Neural cell (in vitro differentiated cells): ENCODE measurements around the gene RGP1.

Experiments used
- EP300 ChIP-seq: fragments of 450-650 bp; conservative IDR thresholded peaks from 2 replicates; pipeline ENCODE4 v1.6.1; 2014; ENCODE audit warnings: antibody characterized with exemption, mild to moderate bottlenecking, moderate library complexity; ENCODE audit not compliant: poor library complexity, severe bottlenecking
- EZH2 ChIP-seq: fragments of 200-600, 300-800 bp; shearing (Covaris generic), sonication (generic); IDR thresholded peaks from 2 replicates; pipeline ENCODE4 v1.6.1; 2014; ENCODE audit warnings: antibody characterized with exemption, low read length, borderline replicate concordance, mild to moderate bottlenecking; ENCODE audit not compliant: insufficient read depth, poor library complexity, severe bottlenecking
- MXI1 ChIP-seq: fragments of 450-650 bp; conservative IDR thresholded peaks from 2 replicates; pipeline ENCODE4 v1.6.1; 2014; ENCODE audit warnings: antibody characterized with exemption, mild to moderate bottlenecking; ENCODE audit not compliant: poor library complexity, severe bottlenecking
- POLR2AphosphoS5 ChIP-seq: IDR thresholded peaks from 2 replicates; pipeline ENCODE4 v1.6.1; 2012
- RAD21 ChIP-seq: fragments of 450-650 bp; conservative IDR thresholded peaks from 2 replicates; pipeline ENCODE4 v1.6.1; 2014; ENCODE audit warnings: antibody characterized with exemption, mild to moderate bottlenecking, moderate library complexity
- TAF1 ChIP-seq: IDR thresholded peaks from 2 replicates; pipeline ENCODE4 v1.6.1; 2012; ENCODE audit warnings: low read depth
- TF ChIP-seq, protein P1 (sequence below): fragments of 450-650 bp; IDR thresholded peaks from 2 replicates; pipeline ENCODE4 v1.5.1; 2014; ENCODE audit warnings: antibody characterized with exemption, mild to moderate bottlenecking, moderate library complexity; ENCODE audit not compliant: poor library complexity, severe bottlenecking
- TF ChIP-seq, protein P2 (sequence below): IDR thresholded peaks from 2 replicates; pipeline ENCODE4 v1.6.1; 2012; ENCODE audit warnings: borderline replicate concordance

DNA sequence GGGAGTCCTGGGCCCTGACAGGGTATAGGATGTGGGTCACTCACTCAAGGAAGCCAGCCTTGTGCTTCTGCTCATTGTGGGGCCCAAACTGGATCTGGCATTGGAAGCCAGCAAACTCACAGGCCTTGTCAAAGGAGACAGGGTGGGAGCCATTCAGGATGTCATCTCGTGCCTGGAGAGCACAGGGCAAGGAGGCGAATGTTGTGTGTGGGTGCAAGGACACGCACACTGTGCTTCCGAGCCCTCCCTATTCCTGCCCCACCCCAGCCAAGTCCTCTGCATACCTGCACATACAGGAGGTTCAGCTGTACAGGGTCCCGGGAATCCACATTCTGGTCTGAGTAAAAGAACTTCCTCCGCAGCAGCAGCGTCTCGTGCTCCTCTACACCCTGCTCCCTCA is 25.2 kb upstream of the RGP1 start:
- TF ChIP-seq, protein P1, sequence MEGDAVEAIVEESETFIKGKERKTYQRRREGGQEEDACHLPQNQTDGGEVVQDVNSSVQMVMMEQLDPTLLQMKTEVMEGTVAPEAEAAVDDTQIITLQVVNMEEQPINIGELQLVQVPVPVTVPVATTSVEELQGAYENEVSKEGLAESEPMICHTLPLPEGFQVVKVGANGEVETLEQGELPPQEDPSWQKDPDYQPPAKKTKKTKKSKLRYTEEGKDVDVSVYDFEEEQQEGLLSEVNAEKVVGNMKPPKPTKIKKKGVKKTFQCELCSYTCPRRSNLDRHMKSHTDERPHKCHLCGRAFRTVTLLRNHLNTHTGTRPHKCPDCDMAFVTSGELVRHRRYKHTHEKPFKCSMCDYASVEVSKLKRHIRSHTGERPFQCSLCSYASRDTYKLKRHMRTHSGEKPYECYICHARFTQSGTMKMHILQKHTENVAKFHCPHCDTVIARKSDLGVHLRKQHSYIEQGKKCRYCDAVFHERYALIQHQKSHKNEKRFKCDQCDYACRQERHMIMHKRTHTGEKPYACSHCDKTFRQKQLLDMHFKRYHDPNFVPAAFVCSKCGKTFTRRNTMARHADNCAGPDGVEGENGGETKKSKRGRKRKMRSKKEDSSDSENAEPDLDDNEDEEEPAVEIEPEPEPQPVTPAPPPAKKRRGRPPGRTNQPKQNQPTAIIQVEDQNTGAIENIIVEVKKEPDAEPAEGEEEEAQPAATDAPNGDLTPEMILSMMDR, result no peak
- TF ChIP-seq EP300, result no peak
- no peak for TF ChIP-seq EZH2
- no peak for TF ChIP-seq RAD21
- no peak for TF ChIP-seq TAF1
- TF ChIP-seq, protein P2, sequence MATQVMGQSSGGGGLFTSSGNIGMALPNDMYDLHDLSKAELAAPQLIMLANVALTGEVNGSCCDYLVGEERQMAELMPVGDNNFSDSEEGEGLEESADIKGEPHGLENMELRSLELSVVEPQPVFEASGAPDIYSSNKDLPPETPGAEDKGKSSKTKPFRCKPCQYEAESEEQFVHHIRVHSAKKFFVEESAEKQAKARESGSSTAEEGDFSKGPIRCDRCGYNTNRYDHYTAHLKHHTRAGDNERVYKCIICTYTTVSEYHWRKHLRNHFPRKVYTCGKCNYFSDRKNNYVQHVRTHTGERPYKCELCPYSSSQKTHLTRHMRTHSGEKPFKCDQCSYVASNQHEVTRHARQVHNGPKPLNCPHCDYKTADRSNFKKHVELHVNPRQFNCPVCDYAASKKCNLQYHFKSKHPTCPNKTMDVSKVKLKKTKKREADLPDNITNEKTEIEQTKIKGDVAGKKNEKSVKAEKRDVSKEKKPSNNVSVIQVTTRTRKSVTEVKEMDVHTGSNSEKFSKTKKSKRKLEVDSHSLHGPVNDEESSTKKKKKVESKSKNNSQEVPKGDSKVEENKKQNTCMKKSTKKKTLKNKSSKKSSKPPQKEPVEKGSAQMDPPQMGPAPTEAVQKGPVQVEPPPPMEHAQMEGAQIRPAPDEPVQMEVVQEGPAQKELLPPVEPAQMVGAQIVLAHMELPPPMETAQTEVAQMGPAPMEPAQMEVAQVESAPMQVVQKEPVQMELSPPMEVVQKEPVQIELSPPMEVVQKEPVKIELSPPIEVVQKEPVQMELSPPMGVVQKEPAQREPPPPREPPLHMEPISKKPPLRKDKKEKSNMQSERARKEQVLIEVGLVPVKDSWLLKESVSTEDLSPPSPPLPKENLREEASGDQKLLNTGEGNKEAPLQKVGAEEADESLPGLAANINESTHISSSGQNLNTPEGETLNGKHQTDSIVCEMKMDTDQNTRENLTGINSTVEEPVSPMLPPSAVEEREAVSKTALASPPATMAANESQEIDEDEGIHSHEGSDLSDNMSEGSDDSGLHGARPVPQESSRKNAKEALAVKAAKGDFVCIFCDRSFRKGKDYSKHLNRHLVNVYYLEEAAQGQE, result no peak
- TF ChIP-seq MXI1, result no peak
- TF ChIP-seq POLR2AphosphoS5, result no peak
